Lower lobe of right lung (tissue), 2 donors: ENCODE data around the gene SPP2. TPM values are rescaled to one million over a fixed set of nuclear protein-coding genes. Genes with fewer than 3 reads are reported as not detected.

Experiments used
- ATAC-seq, 2 donors: fragments of 200-7000 bp; cut with Tn5 transposase; one replicate each; pipeline ENCODE4 v1.9.1; 2020 to 2022; ENCODE audit warnings: mild to moderate bottlenecking in 2 of 2, moderate library complexity in 2 of 2
- DNase-seq: peaks from one replicate; pipeline ENCODE4 v3.0.0-alpha.2; 2020
- H3K27ac ChIP-seq: fragments of 200-600 bp; one replicate; pipeline ENCODE4 v1.8.0; 2022
- H3K27me3 ChIP-seq: fragments of 200-600 bp; one replicate; pipeline ENCODE4 v1.8.0; 2022; ENCODE audit warnings: low read depth
- H3K36me3 ChIP-seq: fragments of 200-600 bp; one replicate; pipeline ENCODE4 v1.8.0; 2022; ENCODE audit warnings: mild to moderate bottlenecking
- H3K4me1 ChIP-seq: fragments of 200-600 bp; one replicate; pipeline ENCODE4 v1.8.0; 2022
- H3K4me3 ChIP-seq: fragments of 200-600 bp; one replicate; pipeline ENCODE4 v1.8.0; 2022; ENCODE audit warnings: mild to moderate bottlenecking
- H3K9me3 ChIP-seq: fragments of 200-600 bp; one replicate; pipeline ENCODE4 v1.8.0; 2022
- CTCF ChIP-seq: fragments of 200-600 bp; IDR thresholded peaks from one replicate; pipeline ENCODE4 v1.8.0; 2022; ENCODE audit warnings: antibody characterized with exemption, mild to moderate bottlenecking
- intact Hi-C: fragments of 100-400 bp; cut with DNase I; formaldehyde crosslinking; loops from one replicate; pipeline ENCODE4 v1.11.0; 2022
- total RNA-seq: library from RNA; stranded (reverse); fragmentation: NEBNext Ultra II Directional; extraction: Animal tissue kit (Norgen Biotek cat#: 25700); gene quantifications from one replicate; pipeline ENCODE4 v1.2.1, GENCODE V29; 2021
- donor health status: DM: no; HTN: yes; CAD: no; lungs with severe emphysema.

Gene SPP2
- total RNA-seq, 1 donor from 2014 or later, result not detected

GRCh38 chr2:234076451-234076850 lies 25.9 kb downstream of the SPP2 start:
- Histone ChIP-seq H3K4me1 (no peaks in the 10 kb centered on the region), H3K4me3 (no peak overlapping the region), H3K27me3 (no peaks in the 10 kb centered on the region), H3K27ac (no peak overlapping the region), H3K9me3 (no peaks in the 10 kb centered on the region), H3K36me3 (no peaks in the 10 kb centered on the region)
- no peak for DNase-seq
- no peak for TF ChIP-seq CTCF
- no peak for ATAC-seq
- intact Hi-C loops, result no loop called here

GRCh38 chr2:234078129-234078528 lies 27.6 kb downstream of the SPP2 start:
- ATAC-seq, result no peak
- Histone ChIP-seq H3K4me1 (no peaks in the 10 kb centered on the region), H3K4me3 (no peak overlapping the region), H3K27ac (no peak overlapping the region), H3K27me3 (no peaks in the 10 kb centered on the region), H3K36me3 (no peaks in the 10 kb centered on the region), H3K9me3 (no peaks in the 10 kb centered on the region)
- intact Hi-C loops, result no loop called here
- no peak for DNase-seq
- TF ChIP-seq CTCF, result no peak

GRCh38 chr2:234081970-234082822 lies 31.7 kb downstream of the SPP2 start:
- Histone ChIP-seq H3K9me3 (no peaks in the 10 kb centered on the region), H3K27ac (peak overlapping the region; percentile 31), H3K27me3 (no peaks in the 10 kb centered on the region), H3K4me3 (no peak overlapping the region), H3K36me3 (no peaks in the 10 kb centered on the region), H3K4me1 (no peaks in the 10 kb centered on the region)
- no peak for TF ChIP-seq CTCF
- intact Hi-C loops, result no loop called here
- peak; percentile 91 to 93 for ATAC-seq
- peak; percentile 54 for DNase-seq

- intact Hi-C loops, result no loop called here
- no peaks in the 10 kb centered on the region for H3K4me1 ChIP-seq
- no peak for TF ChIP-seq CTCF
- H3K36me3 ChIP-seq, result no peaks in the 10 kb centered on the region
- ATAC-seq (no peak), DNase-seq (no peak)
- H3K27me3 ChIP-seq, result no peaks in the 10 kb centered on the region
- H3K27ac ChIP-seq, result no peak overlapping the region
- H3K4me3 ChIP-seq, result no peak overlapping the region
- no peaks in the 10 kb centered on the region for H3K9me3 ChIP-seq
Measured at GRCh38 chr2:234083572-234084348, 33.3 kb downstream of the SPP2 start.

- DNase-seq (no peak), ATAC-seq (peak; percentile 41 to 62)
- intact Hi-C loops, result no loop called here
- peak overlapping the region; percentile 64 for H3K27ac ChIP-seq
- H3K36me3 ChIP-seq, result no peaks in the 10 kb centered on the region
- no peak for TF ChIP-seq CTCF
- no peaks in the 10 kb centered on the region for H3K27me3 ChIP-seq
- peaks cover 15% of the 10 kb centered on the region for H3K4me1 ChIP-seq
- H3K4me3 ChIP-seq, result no peak overlapping the region
- no peaks in the 10 kb centered on the region for H3K9me3 ChIP-seq
Measured at GRCh38 chr2:234091432-234091879, 41.0 kb downstream of the SPP2 start.
